WTC11 (cell line): ENCODE measurements around the gene HEXD. TPM values are rescaled to one million over a fixed set of nuclear protein-coding genes. Genes with fewer than 3 reads are reported as not detected.

ENCODE experiments used
- ATAC-seq: fragments of 200-7000 bp; cut with Tn5 transposase; 2 replicates; pipeline ENCODE4 v1.10.0; 2021; ENCODE audit warnings: mild to moderate bottlenecking, moderate library complexity
- CTCF ChIA-PET: fragments of 300-600 bp; sonication (Branson Sonifier 250); formaldehyde crosslinking; loops from one replicate; lab custom pipeline; 2021; ENCODE audit warnings: antibody characterized with exemption; lab: Charles Lee
- POLR2A ChIA-PET: fragments of 350-600 bp; sonication (Branson Sonifier 250); formaldehyde crosslinking; loops from one replicate; lab custom pipeline; 2021; ENCODE audit warnings: antibody characterized with exemption; lab: Charles Lee
- DNase-seq: peaks from one replicate; pipeline ENCODE4 v3.0.0; 2021; ENCODE audit warnings: low spot score
- H3K27ac Mint-ChIP-seq: 2 replicates; pipeline ENCODE4 v1.8.0; 2021; ENCODE audit warnings: mixed read lengths
- H3K27me3 Mint-ChIP-seq: 2 replicates; pipeline ENCODE4 v1.8.0; 2021; ENCODE audit warnings: low read depth, mild to moderate bottlenecking, moderate library complexity, mixed read lengths
- H3K36me3 Mint-ChIP-seq: 2 replicates; pipeline ENCODE4 v1.8.0; 2021; ENCODE audit warnings: mixed read lengths
- H3K4me1 Mint-ChIP-seq: 2 replicates; pipeline ENCODE4 v1.8.0; 2022; ENCODE audit warnings: mixed read lengths
- H3K4me3 Mint-ChIP-seq: 2 replicates; pipeline ENCODE4 v1.8.0; 2021; ENCODE audit warnings: mild to moderate bottlenecking, moderate library complexity, mixed read lengths
- H3K9me3 Mint-ChIP-seq: 2 replicates; pipeline ENCODE4 v1.8.0; 2021; ENCODE audit warnings: mixed read lengths
- CREB1 ChIP-seq: sonication (generic); formaldehyde crosslinking; IDR thresholded peaks from 2 replicates; pipeline ENCODE4 v1.8.0; 2023; ENCODE audit warnings: mild to moderate bottlenecking, missing genetic modification reagents
- GABPB1 ChIP-seq: sonication (generic); formaldehyde crosslinking; IDR thresholded peaks from 2 replicates; pipeline ENCODE4 v1.8.1; 2023; ENCODE audit warnings: mild to moderate bottlenecking, missing genetic modification reagents
- HMGA2 ChIP-seq: fragments of 250-450 bp; sonication (Bioruptor Pico); IDR thresholded peaks from 2 replicates; pipeline ENCODE4 v1.4.0; 2021; ENCODE audit warnings: mild to moderate bottlenecking, moderate library complexity
- MXD4 ChIP-seq: fragments of 250-450 bp; sonication (Bioruptor Pico); IDR thresholded peaks from 2 replicates; pipeline ENCODE4 v1.8.0; 2021; ENCODE audit warnings: mild to moderate bottlenecking, moderate library complexity, borderline replicate concordance
- NFATC4 ChIP-seq: fragments of 250-450 bp; sonication (Bioruptor Pico); IDR thresholded peaks from 2 replicates; pipeline ENCODE4 v1.9.0; 2021; ENCODE audit warnings: mild to moderate bottlenecking
- PRRX2 ChIP-seq: fragments of 250-450 bp; sonication (Bioruptor Pico); IDR thresholded peaks from 2 replicates; pipeline ENCODE4 v1.8.0; 2021; ENCODE audit warnings: mild to moderate bottlenecking
- TEAD1 ChIP-seq: sonication (generic); formaldehyde crosslinking; IDR thresholded peaks from 2 replicates; pipeline ENCODE4 v1.8.0; 2022; ENCODE audit warnings: mild to moderate bottlenecking, missing genetic modification reagents
- TP53 ChIP-seq: sonication (generic); formaldehyde crosslinking; IDR thresholded peaks from 2 replicates; pipeline ENCODE4 v1.8.1; 2023; ENCODE audit warnings: mild to moderate bottlenecking, missing genetic modification reagents
- ZNF396 ChIP-seq: fragments of 250-450 bp; sonication (Bioruptor Pico); IDR thresholded peaks from 2 replicates; pipeline ENCODE4 v1.8.0; 2021; ENCODE audit warnings: mild to moderate bottlenecking, moderate library complexity, borderline replicate concordance
- total RNA-seq: library from RNA; stranded (reverse); gene quantifications from 3 replicates; pipeline ENCODE4 v1.2.3, GENCODE V29; 2021
- TF ChIP-seq, protein P1 (sequence below): fragments of 250-450 bp; sonication (Bioruptor Pico); IDR thresholded peaks from 2 replicates; pipeline ENCODE4 v1.9.0; 2021; ENCODE audit warnings: mild to moderate bottlenecking
- TF ChIP-seq, protein P2 (sequence below): fragments of 250-450 bp; sonication (Bioruptor Pico); IDR thresholded peaks from 2 replicates; pipeline ENCODE4 v1.9.0; 2021; ENCODE audit warnings: mild to moderate bottlenecking, borderline replicate concordance
- TF ChIP-seq, protein P3 (sequence below): sonication (generic); formaldehyde crosslinking; IDR thresholded peaks from 2 replicates; pipeline ENCODE4 v1.8.0; 2022; ENCODE audit warnings: mild to moderate bottlenecking, missing genetic modification reagents
- TF ChIP-seq, protein P4 (sequence below): sonication (generic); formaldehyde crosslinking; conservative IDR thresholded peaks from 2 replicates; pipeline ENCODE4 v1.8.1; 2023; ENCODE audit warnings: mild to moderate bottlenecking, low read depth, missing genetic modification reagents, moderate library complexity
- TF ChIP-seq, protein P5 (sequence below): fragments of 250-450 bp; sonication (Bioruptor Pico); IDR thresholded peaks from 2 replicates; pipeline ENCODE4 v2.1.2; 2022; ENCODE audit warnings: mild to moderate bottlenecking, moderate library complexity
- TF ChIP-seq, protein P6 (sequence below): sonication (generic); formaldehyde crosslinking; IDR thresholded peaks from 2 replicates; pipeline ENCODE4 v1.8.1; 2022; ENCODE audit warnings: mild to moderate bottlenecking, missing genetic modification reagents, moderate library complexity, borderline replicate concordance
- TF ChIP-seq, protein P7 (sequence below): sonication (generic); formaldehyde crosslinking; IDR thresholded peaks from 2 replicates; pipeline ENCODE4 v1.8.0; 2022; ENCODE audit warnings: mild to moderate bottlenecking, missing genetic modification reagents
- TF ChIP-seq, protein P8 (sequence below): sonication (generic); formaldehyde crosslinking; IDR thresholded peaks from 2 replicates; pipeline ENCODE4 v1.8.1; 2022; ENCODE audit warnings: missing genetic modification reagents, borderline replicate concordance

Gene HEXD
- total RNA-seq, 1 experiment from 2014 or later = 36.0 TPM

DNA sequence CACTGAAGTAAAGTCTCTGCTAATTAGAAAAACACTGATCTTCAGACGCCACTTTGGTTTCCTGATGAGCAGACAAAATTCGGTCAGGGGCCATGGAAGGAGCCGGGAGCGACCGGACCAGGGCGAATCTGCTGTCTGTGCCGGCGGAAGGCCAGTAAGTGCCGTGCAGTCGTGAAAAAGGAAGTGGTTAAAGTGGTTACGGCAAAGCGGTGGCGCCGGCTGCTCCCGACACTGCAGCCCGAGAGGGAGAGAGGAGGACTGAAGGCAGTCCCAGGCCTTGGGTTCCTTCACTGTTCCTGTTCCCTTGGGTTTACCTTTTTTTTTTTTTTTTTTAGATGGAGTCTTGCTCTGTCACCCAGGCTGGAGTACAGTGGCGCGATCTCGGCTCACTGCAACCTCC lies 17.3 kb upstream of the HEXD start:
- peaks cover 11% of the 10 kb centered on the region for H3K36me3 Mint-ChIP-seq
- no peaks in the 10 kb centered on the region for H3K27me3 Mint-ChIP-seq
- DNase-seq (no peak), ATAC-seq (no peak)
- no peaks in the 10 kb centered on the region for H3K4me1 Mint-ChIP-seq
- H3K9me3 Mint-ChIP-seq = no peaks in the 10 kb centered on the region
- CTCF ChIA-PET = no interaction called here
- no peak for TF ChIP-seq CREB1 (CRISPR knock-in tag)
- TF ChIP-seq, protein P1, sequence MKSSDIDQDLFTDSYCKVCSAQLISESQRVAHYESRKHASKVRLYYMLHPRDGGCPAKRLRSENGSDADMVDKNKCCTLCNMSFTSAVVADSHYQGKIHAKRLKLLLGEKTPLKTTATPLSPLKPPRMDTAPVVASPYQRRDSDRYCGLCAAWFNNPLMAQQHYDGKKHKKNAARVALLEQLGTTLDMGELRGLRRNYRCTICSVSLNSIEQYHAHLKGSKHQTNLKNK (CRISPR knock-in tag) = no peak
- no peak for TF ChIP-seq NFATC4 (CRISPR knock-in tag)
- TF ChIP-seq HMGA2 (CRISPR knock-in tag) = no peak
- TF ChIP-seq, protein P2, sequence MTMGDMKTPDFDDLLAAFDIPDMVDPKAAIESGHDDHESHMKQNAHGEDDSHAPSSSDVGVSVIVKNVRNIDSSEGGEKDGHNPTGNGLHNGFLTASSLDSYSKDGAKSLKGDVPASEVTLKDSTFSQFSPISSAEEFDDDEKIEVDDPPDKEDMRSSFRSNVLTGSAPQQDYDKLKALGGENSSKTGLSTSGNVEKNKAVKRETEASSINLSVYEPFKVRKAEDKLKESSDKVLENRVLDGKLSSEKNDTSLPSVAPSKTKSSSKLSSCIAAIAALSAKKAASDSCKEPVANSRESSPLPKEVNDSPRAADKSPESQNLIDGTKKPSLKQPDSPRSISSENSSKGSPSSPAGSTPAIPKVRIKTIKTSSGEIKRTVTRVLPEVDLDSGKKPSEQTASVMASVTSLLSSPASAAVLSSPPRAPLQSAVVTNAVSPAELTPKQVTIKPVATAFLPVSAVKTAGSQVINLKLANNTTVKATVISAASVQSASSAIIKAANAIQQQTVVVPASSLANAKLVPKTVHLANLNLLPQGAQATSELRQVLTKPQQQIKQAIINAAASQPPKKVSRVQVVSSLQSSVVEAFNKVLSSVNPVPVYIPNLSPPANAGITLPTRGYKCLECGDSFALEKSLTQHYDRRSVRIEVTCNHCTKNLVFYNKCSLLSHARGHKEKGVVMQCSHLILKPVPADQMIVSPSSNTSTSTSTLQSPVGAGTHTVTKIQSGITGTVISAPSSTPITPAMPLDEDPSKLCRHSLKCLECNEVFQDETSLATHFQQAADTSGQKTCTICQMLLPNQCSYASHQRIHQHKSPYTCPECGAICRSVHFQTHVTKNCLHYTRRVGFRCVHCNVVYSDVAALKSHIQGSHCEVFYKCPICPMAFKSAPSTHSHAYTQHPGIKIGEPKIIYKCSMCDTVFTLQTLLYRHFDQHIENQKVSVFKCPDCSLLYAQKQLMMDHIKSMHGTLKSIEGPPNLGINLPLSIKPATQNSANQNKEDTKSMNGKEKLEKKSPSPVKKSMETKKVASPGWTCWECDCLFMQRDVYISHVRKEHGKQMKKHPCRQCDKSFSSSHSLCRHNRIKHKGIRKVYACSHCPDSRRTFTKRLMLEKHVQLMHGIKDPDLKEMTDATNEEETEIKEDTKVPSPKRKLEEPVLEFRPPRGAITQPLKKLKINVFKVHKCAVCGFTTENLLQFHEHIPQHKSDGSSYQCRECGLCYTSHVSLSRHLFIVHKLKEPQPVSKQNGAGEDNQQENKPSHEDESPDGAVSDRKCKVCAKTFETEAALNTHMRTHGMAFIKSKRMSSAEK (CRISPR knock-in tag) = no peak
- no peak for TF ChIP-seq TEAD1 (CRISPR knock-in tag)
- TF ChIP-seq, protein P3, sequence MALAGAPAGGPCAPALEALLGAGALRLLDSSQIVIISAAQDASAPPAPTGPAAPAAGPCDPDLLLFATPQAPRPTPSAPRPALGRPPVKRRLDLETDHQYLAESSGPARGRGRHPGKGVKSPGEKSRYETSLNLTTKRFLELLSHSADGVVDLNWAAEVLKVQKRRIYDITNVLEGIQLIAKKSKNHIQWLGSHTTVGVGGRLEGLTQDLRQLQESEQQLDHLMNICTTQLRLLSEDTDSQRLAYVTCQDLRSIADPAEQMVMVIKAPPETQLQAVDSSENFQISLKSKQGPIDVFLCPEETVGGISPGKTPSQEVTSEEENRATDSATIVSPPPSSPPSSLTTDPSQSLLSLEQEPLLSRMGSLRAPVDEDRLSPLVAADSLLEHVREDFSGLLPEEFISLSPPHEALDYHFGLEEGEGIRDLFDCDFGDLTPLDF = no peak
- no peak for TF ChIP-seq GABPB1 (CRISPR knock-in tag)
- no peak for TF ChIP-seq TP53 (CRISPR knock-in tag)
- TF ChIP-seq MXD4 (CRISPR knock-in tag) = no peak
- TF ChIP-seq, protein P4, sequence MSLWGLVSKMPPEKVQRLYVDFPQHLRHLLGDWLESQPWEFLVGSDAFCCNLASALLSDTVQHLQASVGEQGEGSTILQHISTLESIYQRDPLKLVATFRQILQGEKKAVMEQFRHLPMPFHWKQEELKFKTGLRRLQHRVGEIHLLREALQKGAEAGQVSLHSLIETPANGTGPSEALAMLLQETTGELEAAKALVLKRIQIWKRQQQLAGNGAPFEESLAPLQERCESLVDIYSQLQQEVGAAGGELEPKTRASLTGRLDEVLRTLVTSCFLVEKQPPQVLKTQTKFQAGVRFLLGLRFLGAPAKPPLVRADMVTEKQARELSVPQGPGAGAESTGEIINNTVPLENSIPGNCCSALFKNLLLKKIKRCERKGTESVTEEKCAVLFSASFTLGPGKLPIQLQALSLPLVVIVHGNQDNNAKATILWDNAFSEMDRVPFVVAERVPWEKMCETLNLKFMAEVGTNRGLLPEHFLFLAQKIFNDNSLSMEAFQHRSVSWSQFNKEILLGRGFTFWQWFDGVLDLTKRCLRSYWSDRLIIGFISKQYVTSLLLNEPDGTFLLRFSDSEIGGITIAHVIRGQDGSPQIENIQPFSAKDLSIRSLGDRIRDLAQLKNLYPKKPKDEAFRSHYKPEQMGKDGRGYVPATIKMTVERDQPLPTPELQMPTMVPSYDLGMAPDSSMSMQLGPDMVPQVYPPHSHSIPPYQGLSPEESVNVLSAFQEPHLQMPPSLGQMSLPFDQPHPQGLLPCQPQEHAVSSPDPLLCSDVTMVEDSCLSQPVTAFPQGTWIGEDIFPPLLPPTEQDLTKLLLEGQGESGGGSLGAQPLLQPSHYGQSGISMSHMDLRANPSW (CRISPR knock-in tag) = no peak
- TF ChIP-seq ZNF396 (CRISPR knock-in tag) = no peak
- TF ChIP-seq, protein P5, sequence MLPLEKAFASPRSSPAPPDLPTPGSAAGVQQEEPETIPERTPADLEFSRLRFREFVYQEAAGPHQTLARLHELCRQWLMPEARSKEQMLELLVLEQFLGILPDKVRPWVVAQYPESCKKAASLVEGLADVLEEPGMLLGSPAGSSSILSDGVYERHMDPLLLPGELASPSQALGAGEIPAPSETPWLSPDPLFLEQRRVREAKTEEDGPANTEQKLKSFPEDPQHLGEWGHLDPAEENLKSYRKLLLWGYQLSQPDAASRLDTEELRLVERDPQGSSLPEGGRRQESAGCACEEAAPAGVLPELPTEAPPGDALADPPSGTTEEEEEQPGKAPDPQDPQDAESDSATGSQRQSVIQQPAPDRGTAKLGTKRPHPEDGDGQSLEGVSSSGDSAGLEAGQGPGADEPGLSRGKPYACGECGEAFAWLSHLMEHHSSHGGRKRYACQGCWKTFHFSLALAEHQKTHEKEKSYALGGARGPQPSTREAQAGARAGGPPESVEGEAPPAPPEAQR (CRISPR knock-in tag) = no peak
- no peak for TF ChIP-seq PRRX2 (CRISPR knock-in tag)
- TF ChIP-seq, protein P6, sequence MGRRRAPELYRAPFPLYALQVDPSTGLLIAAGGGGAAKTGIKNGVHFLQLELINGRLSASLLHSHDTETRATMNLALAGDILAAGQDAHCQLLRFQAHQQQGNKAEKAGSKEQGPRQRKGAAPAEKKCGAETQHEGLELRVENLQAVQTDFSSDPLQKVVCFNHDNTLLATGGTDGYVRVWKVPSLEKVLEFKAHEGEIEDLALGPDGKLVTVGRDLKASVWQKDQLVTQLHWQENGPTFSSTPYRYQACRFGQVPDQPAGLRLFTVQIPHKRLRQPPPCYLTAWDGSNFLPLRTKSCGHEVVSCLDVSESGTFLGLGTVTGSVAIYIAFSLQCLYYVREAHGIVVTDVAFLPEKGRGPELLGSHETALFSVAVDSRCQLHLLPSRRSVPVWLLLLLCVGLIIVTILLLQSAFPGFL (CRISPR knock-in tag) = no peak
- TF ChIP-seq, protein P7, sequence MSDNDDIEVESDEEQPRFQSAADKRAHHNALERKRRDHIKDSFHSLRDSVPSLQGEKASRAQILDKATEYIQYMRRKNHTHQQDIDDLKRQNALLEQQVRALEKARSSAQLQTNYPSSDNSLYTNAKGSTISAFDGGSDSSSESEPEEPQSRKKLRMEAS (CRISPR knock-in tag) = no peak
- TF ChIP-seq, protein P8, sequence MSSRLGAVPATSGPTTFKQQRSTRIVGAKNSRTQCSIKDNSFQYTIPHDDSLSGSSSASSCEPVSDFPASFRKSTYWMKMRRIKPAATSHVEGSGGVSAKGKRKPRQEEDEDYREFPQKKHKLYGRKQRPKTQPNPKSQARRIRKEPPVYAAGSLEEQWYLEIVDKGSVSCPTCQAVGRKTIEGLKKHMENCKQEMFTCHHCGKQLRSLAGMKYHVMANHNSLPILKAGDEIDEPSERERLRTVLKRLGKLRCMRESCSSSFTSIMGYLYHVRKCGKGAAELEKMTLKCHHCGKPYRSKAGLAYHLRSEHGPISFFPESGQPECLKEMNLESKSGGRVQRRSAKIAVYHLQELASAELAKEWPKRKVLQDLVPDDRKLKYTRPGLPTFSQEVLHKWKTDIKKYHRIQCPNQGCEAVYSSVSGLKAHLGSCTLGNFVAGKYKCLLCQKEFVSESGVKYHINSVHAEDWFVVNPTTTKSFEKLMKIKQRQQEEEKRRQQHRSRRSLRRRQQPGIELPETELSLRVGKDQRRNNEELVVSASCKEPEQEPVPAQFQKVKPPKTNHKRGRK (CRISPR knock-in tag) = no peak
- POLR2A ChIA-PET = no interaction called here
- H3K4me3 Mint-ChIP-seq = no peak overlapping the region
- peak overlapping the region; percentile 78; the same call in 1 of the 2 replicates for H3K27ac Mint-ChIP-seq
